PFSK-1 (cell line): Measurements from ENCODE around the gene PRLR.

Source experiments
- FOXP2 ChIP-seq: optimal IDR thresholded peaks from 2 replicates; pipeline ENCODE3; 2011; ENCODE audit warnings: borderline replicate concordance, control low read depth, inconsistent platforms; ENCODE audit not compliant: insufficient read depth; ENCODE audit errors: extremely low read length, extremely low read depth
- POLR2AphosphoS5 ChIP-seq: IDR thresholded peaks from 2 replicates; pipeline ENCODE4 v1.6.1; 2012; ENCODE audit warnings: low read depth, mild to moderate bottlenecking, control low read depth, low read length, moderate library complexity
- SIN3A ChIP-seq: IDR thresholded peaks from 2 replicates; pipeline ENCODE4 v1.6.1; 2012; ENCODE audit warnings: mild to moderate bottlenecking, low read length, moderate library complexity, borderline replicate concordance; ENCODE audit not compliant: insufficient read depth
- TAF1 ChIP-seq: IDR thresholded peaks from 2 replicates; pipeline ENCODE4 v1.6.1; 2012; ENCODE audit warnings: low read length, control low read depth, borderline replicate concordance; ENCODE audit not compliant: insufficient read depth
- TF ChIP-seq, protein P1 (sequence below), 2 experiments: IDR thresholded peaks; 2 replicates each; pipeline versions ENCODE4 v1.6.1 to v1.8.0; 2011 to 2012; ENCODE audit warnings: low read depth in 2 of 2, low read length in 2 of 2, control low read depth in 1 of 2, inconsistent platforms in 1 of 2, mild to moderate bottlenecking in 1 of 2, moderate library complexity in 1 of 2; ENCODE audit not compliant: insufficient read depth in 1 of 2

PRLR gene

DNA sequence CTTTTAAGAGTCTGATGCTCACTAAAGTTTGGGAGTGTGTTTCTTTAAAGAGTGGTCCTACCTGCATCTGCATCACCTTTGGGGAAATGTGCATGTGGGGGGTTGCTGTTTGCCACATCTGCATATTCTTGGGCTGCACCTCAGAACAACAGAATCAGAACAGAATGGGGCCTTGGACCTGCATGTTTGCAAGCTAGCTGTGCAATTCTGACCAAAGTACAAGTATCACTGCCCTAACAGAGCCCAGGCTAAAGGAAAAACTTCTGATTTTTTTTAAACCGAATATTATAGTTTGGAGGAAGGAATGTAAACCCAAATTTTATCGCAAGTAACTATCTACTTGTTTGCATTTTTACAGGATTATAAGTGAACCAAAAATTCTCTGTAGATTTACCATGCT is 34.2 kb upstream of the PRLR start:
- TF ChIP-seq POLR2AphosphoS5: no peak
- no peak for TF ChIP-seq FOXP2
- TF ChIP-seq SIN3A: no peak
- TF ChIP-seq, protein P1, sequence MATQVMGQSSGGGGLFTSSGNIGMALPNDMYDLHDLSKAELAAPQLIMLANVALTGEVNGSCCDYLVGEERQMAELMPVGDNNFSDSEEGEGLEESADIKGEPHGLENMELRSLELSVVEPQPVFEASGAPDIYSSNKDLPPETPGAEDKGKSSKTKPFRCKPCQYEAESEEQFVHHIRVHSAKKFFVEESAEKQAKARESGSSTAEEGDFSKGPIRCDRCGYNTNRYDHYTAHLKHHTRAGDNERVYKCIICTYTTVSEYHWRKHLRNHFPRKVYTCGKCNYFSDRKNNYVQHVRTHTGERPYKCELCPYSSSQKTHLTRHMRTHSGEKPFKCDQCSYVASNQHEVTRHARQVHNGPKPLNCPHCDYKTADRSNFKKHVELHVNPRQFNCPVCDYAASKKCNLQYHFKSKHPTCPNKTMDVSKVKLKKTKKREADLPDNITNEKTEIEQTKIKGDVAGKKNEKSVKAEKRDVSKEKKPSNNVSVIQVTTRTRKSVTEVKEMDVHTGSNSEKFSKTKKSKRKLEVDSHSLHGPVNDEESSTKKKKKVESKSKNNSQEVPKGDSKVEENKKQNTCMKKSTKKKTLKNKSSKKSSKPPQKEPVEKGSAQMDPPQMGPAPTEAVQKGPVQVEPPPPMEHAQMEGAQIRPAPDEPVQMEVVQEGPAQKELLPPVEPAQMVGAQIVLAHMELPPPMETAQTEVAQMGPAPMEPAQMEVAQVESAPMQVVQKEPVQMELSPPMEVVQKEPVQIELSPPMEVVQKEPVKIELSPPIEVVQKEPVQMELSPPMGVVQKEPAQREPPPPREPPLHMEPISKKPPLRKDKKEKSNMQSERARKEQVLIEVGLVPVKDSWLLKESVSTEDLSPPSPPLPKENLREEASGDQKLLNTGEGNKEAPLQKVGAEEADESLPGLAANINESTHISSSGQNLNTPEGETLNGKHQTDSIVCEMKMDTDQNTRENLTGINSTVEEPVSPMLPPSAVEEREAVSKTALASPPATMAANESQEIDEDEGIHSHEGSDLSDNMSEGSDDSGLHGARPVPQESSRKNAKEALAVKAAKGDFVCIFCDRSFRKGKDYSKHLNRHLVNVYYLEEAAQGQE (IDR thresholded peaks at IDR 0.05; ENCODE audit: insufficient read depth in 1 of 2, low read depth in 2 of 2, low read length in 2 of 2): no peak
- TF ChIP-seq TAF1: no peak

DNA sequence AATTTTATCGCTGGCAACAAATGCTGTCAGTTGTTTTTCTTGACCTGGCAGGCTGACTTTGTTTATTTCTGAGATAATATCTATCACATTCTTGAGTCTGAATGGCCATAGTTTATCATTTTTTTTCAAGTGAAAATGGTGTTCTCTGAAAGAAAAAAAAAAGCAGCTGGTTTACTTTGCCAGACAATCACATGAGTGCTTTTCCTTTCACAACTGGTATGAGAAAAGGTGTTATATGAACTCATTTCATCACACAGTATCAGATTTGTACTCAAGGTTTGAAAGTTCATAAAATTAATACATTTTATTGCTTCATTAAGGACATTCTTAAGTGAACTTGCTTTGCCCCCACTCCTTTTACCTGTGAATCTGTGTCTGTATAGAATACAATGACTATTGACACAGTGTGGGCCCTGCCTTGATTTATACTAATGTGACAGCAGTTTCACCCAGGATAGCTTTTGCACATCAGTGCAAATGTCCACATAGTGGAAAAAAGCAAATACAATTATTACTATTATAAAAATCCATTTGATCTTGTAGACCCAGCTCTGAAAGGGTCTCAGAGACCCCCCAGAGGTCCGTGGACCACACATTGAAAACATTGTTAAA is 33.1 kb upstream of the PRLR start:
- no peak for TF ChIP-seq POLR2AphosphoS5
- no peak for TF ChIP-seq SIN3A
- TF ChIP-seq TAF1: no peak
- TF ChIP-seq, protein P1 (IDR thresholded peaks at IDR 0.05; ENCODE audit: insufficient read depth in 1 of 2, low read depth in 2 of 2, low read length in 2 of 2): no peak
- no peak for TF ChIP-seq FOXP2

DNA sequence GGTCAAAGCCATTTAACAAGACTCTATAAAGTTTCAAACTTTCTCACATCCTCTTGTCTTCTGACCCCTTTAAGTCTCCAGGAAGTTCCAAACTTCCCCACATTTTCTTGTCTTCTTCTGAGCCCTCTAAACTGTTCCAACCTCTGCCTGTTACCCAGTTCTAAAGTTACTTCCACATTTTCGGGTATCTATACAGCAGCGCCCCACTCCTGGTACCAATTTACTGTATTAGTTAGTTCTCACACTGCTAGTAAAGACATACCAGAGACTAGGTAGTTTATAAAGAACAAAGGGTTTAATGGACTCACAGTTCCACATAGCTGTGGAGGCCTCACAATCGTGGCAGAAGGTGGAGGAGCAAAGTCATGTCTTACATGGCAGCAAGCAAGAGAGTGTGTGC is 23.3 kb upstream of the PRLR start:
- TF ChIP-seq TAF1 (no peak), FOXP2 (no peak), SIN3A (no peak), POLR2AphosphoS5 (no peak)
- TF ChIP-seq, protein P1 (IDR thresholded peaks at IDR 0.05; ENCODE audit: insufficient read depth in 1 of 2, low read depth in 2 of 2, low read length in 2 of 2): no peak

DNA sequence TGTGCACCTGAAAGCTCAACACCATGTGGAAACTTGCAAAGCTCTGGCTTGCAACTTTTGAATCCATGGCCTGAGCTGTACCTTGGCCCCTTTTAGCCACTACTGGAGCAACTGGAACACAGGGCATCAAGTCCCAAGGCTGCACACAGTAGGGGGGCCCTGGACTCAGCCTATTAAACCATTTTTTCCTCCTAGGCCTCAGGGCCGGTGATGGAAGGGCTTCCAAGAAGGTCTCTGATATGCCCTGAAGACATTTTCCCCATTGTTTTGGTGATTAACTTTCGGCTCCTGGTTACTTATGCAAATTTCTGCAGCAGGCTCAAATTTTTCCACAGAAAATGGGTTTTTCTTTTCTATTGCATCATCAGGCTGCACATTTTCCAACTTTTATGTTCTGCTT is 22.7 kb upstream of the PRLR start:
- no peak for TF ChIP-seq TAF1

DNA sequence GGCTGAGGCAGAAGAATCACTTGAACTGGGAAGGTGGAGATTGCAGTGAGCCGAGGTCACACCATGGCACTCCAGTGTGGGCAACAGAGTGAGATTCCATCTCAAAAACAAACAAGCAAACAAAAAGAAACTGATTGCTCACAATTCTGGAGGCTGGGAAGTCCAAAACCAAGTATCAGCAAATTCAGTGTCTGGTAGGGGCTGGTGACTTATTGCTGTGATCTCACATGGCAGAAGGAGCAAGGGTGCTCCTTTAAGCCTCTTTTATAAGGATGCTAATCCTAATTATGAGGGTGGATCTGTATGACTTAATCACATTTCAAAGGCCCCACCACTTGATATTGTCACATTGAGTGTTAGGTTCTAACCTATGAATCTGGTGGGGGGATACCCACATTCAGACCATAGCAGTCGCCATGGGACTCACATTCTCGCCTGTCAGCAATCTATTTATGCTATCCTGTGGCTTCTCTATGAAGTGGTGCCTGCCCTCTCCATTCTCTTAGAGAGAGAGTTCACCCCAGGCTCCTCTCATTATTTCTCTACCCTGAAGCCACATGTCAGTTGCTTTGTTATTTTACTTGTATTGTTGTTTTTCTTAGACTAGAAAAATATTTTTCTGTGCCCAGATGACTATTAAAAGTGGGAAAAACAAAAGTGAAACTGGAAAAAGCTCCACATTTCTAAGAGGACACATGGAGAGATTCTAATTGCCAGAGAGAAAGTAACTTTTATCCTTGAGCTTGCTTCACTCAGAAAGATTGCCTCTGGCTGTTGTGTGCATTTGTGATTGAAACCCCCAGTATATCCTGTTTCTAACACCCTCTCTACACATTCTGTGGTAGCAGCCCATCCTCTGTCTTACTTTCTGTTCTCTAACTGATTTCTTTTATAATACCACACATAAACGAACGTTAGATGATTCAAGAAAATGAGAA is 18.8 kb upstream of the PRLR start:
- TF ChIP-seq POLR2AphosphoS5 (no peak), TAF1 (no peak), FOXP2 (no peak), SIN3A (no peak)
- TF ChIP-seq, protein P1 (IDR thresholded peaks at IDR 0.05; ENCODE audit: insufficient read depth in 1 of 2, low read depth in 2 of 2, low read length in 2 of 2): no peak
